ENCODE measurements around the gene C2orf74.

Gene C2orf74

DNA sequence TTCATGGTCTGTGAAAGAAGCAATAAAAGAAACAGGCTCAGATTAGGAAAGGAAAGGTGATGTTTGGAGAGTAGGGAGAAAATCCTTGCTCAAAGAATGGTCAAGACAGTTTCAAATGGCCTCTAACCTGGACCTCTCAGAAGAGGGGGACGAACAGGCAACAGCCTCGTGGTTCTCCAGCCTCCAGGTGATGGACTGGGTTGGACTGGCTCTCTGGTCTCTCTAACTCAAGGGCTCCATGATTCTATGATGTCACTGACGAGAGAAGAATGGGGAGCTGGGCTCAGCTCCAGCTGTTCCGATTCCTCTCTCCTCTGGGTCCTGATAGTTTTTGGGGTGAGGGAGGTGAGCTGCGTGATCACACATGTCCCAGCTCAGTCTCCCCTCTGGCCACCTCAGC lies at the start of gene C2orf74:
Gene C2orf74 (plus strand): TSS at position 301 of the 400 bp plus-strand sequence. CDS start 327 bp downstream, outside the sequence.
- no peak for TF ChIP-seq GATA2 (IDR thresholded peaks at IDR 0.05; ENCODE audit: low read depth, low read length)
- no peak for TF ChIP-seq GATA3 (IDR thresholded peaks at IDR 0.05; ENCODE audit: low read depth, low read length)

DNA sequence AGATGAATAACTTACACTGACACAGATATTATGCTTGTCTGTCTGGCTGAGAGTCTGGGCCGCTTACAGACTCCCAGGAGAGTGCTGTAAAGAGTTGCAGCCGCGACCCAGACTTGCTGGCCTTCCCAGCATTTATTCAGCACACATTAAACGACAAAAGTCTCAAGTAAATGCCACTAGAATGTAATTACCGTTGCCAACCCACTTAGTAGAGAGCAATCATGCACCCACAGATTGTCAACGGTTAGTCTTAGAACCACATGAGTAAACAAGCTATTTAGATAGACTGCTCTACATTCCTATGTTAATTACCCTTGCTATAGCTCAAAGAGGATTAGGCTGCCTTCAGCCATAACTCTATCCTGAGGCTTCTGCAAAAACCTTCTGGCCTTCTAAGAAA lies 47.8 kb upstream of the C2orf74 start:
- TF ChIP-seq GATA3 (IDR thresholded peaks at IDR 0.05; ENCODE audit: low read depth, low read length): no peak
- TF ChIP-seq GATA2 (IDR thresholded peaks at IDR 0.05; ENCODE audit: low read depth, low read length): no peak

DNA sequence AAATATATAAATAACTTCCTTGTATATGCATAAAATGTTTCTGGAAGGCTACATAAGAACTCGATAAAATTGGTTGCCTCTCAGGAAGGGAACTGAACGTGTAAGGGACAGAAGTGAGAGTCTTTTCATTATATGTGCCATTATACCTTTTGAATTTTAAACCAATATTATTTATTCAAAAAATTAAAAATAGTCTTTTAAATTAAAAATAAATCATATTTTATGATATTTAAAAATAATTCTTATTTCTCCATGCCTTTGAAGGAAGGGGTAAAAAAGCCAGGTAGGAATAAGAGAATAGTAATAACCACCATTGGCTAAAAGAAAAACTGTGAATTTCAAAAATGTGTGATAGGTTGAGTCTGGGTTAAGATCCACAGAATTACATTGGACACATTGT lies 45.7 kb upstream of the C2orf74 start:
- TF ChIP-seq GATA2 (IDR thresholded peaks at IDR 0.05; ENCODE audit: low read depth, low read length) (no peak), GATA3 (IDR thresholded peaks at IDR 0.05; ENCODE audit: low read depth, low read length) (no peak)

DNA sequence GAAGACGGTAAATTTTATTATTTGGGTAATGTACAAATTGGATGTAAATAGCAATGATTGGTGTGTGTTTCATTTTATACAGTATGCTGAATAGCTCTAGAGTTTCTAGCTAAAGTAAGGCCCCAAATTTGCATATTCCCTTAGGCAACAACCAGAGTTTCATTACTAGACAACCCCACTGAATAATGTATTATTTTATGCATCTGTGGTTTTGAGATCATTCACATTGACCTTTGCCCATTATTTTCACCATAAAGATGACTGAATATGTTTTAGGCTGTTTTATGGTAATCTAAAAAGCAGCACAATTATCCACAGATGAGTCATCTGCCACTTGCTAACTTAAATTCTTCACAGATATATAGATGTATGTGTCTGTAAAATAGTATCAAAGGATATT lies 44.5 kb upstream of the C2orf74 start:
- TF ChIP-seq GATA3 (IDR thresholded peaks at IDR 0.05; ENCODE audit: low read depth, low read length): no peak
- TF ChIP-seq GATA2 (IDR thresholded peaks at IDR 0.05; ENCODE audit: low read depth, low read length): no peak

DNA sequence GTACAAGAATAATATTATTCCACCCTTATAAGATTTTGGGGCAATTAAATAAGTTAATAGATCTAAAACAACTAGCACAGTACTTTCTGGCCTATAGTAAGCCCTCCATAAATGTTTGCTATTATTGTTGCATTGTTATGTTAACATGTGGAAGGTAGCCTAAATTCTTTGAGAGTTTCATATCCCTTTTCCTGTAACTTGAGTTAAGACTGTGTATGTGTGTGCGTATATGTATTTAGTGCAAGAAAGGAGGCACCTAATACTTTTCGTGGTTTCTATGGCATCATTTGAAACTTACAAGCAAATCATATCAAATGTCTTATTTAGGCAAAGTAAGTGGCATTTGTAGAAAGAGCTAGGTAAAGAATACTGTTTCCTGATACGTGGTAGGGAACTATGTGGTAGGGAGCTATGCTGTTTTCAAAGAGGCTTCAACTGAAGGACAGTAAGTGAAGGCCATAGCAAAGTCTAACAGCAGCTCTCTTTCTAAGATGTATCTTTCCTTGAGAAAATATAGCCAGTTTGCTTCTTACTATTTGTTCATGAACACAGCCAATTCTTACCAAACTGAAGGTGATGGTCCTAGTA lies 36.8 kb upstream of the C2orf74 start:
- TF ChIP-seq GATA3 (IDR thresholded peaks at IDR 0.05; ENCODE audit: low read depth, low read length) (no peak), GATA2 (IDR thresholded peaks at IDR 0.05; ENCODE audit: low read depth, low read length) (no peak)

DNA sequence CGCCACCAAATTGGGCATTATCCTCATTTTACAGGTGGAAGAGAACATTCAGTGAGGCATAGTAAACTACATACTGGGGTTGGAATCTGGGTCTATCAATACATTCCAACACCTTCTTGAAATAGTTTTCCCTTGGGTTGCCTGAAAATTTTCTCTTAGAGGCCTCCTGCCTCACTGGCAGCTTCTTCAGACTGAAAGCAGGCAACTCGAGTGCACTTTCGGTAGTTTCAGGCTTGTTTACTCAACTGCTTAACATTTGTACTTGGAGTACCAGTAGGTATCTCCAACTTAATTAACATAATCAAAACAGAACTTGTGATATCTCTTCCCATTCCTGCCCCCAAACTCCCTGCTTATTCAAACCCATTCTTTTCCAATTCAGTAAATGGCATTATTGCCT lies 36.2 kb upstream of the C2orf74 start:
- TF ChIP-seq GATA2 (IDR thresholded peaks at IDR 0.05; ENCODE audit: low read depth, low read length): no peak
- TF ChIP-seq GATA3 (IDR thresholded peaks at IDR 0.05; ENCODE audit: low read depth, low read length): no peak

DNA sequence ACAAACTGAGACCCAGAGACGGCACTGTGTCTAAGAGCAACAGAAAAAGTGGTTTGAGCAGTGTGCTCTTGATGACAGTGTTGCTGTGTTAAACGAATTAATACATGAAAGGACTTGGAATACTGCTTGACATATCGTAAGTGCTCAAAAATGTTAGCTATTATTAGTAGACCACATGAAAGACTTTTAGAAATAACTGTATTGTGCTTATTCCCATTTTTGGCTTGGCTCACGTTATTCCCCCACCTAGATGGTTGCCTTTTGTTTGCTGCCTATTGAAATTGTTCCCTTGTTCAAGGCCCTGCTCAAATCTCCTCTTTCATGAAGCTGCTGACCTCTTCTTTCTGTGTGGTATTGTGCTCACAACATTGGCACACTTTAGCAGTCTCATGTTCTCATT lies 27.8 kb upstream of the C2orf74 start:
- TF ChIP-seq GATA2 (IDR thresholded peaks at IDR 0.05; ENCODE audit: low read depth, low read length) (no peak), GATA3 (IDR thresholded peaks at IDR 0.05; ENCODE audit: low read depth, low read length) (no peak)

DNA sequence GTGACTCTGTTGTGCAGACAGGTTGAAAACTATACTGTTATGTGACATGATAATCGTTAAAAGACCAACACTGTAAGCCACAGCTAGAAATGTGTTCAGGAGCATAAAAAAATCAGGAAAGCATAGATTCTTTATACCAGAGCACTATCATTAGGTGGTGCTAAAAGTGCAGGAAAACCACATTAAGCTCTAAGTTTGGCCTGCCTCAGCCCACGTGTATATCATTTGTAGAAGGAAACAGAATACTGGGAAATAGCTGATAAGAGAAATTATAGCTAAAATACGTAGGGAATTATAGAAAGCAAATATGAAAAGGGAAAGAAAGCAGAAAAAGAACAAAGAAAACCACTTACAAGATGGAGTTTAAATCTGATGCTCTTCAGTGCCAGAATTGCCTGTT lies 26.5 kb upstream of the C2orf74 start:
- no peak for TF ChIP-seq GATA2 (IDR thresholded peaks at IDR 0.05; ENCODE audit: low read depth, low read length)
- no peak for TF ChIP-seq GATA3 (IDR thresholded peaks at IDR 0.05; ENCODE audit: low read depth, low read length)

DNA sequence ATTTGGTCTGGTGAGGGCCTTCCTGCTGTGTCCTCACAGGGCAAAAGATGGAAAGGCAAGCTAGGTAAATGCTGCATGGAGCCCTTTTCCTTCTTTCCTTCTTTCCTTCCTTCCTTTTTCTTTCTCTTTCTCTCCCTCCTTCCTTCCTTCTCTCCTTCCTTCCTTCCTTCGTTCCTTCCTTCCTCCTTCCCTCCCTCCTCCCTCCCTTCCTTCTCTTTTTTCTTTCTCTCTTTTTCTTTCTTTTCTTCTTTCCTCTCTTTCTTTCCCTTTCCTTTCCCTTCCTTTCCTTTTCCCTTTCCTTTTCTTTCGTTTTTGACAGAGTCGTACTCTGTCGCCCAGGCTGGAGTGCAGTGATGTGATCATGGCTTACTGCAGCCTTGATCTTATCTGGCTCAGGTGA lies 23.1 kb upstream of the C2orf74 start:
- no peak for TF ChIP-seq GATA2 (IDR thresholded peaks at IDR 0.05; ENCODE audit: low read depth, low read length)
- no peak for TF ChIP-seq GATA3 (IDR thresholded peaks at IDR 0.05; ENCODE audit: low read depth, low read length)

DNA sequence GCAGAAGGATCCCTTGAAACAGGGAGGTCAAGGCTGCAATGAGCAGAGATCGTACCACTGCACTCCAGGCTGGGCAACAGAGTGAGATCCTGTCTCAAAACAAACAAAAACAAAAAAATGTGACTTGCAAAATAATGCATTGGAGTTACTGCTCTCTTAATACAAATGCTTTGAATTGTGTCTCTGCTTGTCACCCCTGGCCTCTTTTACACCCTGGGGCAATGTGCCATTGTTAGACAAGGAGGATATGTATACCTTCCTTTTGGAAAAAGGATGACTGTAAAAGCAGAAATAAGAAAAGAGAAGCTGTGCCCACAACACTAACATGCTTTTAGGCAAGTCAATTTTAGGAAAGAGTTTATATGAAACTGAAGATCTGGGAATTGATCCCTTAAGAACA lies 20.8 kb upstream of the C2orf74 start:
- TF ChIP-seq GATA3 (IDR thresholded peaks at IDR 0.05; ENCODE audit: low read depth, low read length) (no peak), GATA2 (IDR thresholded peaks at IDR 0.05; ENCODE audit: low read depth, low read length) (no peak)

DNA sequence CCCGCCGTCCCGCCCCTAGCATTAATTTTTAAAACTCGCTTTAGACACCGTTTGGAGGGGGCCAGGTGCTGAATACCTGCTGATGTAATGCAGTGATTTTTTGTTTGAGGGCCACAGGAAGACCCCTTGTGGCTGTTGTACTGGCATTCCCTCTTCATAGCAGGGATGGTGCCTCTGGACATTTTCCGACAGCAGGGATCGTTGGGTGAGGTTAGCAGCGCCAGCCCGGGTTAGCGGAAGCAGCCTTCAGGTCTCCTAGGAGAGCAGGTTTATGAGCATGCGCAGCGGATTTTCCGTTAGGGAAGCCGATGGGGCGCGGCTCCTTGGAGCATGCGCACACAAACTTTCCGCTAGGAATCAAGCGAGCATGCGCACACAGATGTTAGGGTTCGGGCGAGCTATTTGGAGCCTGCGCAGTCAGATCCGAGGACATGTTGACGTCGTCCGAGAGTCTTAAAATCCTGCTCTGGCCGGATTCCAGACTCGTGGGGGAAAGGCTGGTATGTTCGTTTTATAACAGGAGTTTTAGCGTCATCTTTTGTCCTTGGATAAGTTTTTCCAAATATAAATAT lies 17.2 kb upstream of the C2orf74 start:
- TF ChIP-seq GATA3 (IDR thresholded peaks at IDR 0.05; ENCODE audit: low read depth, low read length) (no peak), GATA2 (IDR thresholded peaks at IDR 0.05; ENCODE audit: low read depth, low read length) (no peak; the same call in 1 of the 2 replicates)

DNA sequence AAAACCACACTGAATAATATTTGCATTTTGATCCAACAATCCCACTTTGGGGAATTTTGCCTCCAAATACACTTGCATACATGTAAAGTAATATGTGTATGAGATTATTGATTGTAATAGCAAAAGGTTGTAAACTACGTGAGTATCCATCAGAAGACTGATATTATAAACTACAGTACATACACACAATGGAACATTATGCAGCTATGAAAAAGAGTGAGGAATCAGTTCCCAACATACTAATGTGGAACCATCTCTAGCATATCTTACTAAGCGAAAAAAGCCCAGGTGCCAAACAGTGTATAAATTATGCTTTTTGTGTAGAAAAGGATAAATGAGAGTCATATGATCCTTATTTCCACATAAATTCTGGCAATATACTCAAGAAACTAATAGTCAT lies 16.0 kb upstream of the C2orf74 start:
- no peak for TF ChIP-seq GATA2 (IDR thresholded peaks at IDR 0.05; ENCODE audit: low read depth, low read length)
- no peak for TF ChIP-seq GATA3 (IDR thresholded peaks at IDR 0.05; ENCODE audit: low read depth, low read length)

DNA sequence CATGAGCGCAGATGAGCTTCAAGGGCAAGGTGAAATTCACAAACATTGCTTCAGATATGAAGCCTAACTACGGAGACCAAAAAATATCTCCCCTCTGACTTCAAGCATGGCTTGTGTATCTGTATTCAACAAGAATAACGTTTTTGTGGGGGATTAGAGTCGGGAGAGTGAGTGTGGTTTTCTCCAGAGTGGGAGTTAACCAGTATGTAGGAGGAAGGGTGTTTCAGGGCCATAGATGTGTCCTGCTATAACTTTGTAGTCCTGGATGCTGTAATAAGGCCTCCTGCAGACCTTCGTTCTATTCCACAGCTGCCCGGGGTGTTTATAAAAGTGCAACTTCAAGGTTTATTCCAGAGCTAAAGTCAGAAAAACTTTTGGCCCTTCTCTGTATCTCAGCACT lies 12.9 kb upstream of the C2orf74 start:
- TF ChIP-seq GATA3 (IDR thresholded peaks at IDR 0.05; ENCODE audit: low read depth, low read length) (no peak), GATA2 (IDR thresholded peaks at IDR 0.05; ENCODE audit: low read depth, low read length) (no peak)

DNA sequence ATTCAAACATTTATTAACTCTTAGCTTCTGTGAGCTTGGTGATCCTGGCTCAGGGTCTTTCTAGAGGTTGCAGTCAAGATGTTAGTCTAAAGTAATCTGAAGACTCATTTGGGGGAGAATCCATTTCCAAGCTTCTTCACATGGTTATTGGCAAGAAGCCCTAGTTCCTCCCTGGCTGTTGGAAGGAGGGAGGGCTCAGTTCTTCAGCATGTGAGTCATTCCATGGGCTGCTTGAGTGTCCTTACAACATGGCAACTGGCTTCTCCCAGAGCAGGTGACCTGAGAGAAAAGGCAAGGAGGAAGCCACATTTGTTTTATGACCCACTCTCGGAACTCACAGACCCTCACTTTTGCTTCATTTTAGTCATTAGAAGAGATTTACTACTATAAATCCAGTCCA lies 10.6 kb upstream of the C2orf74 start:
- TF ChIP-seq GATA2 (IDR thresholded peaks at IDR 0.05; ENCODE audit: low read depth, low read length) (no peak), GATA3 (IDR thresholded peaks at IDR 0.05; ENCODE audit: low read depth, low read length) (no peak)

DNA sequence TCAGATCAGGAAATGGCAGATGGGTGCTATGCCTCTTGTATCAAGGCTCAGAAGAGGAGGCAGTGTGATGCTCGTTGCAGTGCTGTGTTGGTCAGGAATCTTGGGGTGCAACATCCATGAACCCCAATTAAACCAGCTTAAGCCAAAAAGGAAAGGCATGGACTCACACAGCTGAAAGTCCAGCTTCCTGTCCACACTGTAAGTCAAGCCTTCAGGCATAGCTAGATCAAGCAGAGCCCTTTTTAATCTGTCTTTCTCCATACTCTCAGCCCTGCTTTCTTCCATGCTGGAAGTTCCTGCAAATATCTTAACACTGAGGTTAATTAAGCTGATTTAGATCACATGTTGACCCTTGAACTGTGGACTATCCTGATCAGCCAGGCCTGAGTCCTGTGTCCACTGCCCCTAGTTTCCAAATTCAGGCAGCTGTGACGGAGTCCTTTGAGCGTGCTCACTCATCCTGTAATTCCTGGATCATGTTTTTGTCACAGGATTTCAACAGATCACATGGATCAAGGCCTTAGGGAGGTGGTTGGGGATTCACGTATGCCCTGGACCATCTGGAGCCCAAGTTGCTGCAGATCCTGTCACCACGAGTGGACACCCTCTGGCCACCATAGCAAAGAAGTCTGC lies 4.5 kb upstream of the C2orf74 start:
- TF ChIP-seq GATA3 (IDR thresholded peaks at IDR 0.05; ENCODE audit: low read depth, low read length): no peak
- no peak for TF ChIP-seq GATA2 (IDR thresholded peaks at IDR 0.05; ENCODE audit: low read depth, low read length)
